NOMO-1 treated with DMSO at 0.1 percent for 48 hours (cell line): Measurements from ENCODE around the gene GAGE12D.
"Not testable (repeated sequence)": the region's sequence is repeated elsewhere in the genome, so short reads cannot be mapped to it uniquely, and the experiment has no call there.

Experiments
- DNase-seq: peaks from one replicate; lab custom pipeline; 2025; ENCODE audit not compliant: unreplicated experiment; lab: John Stamatoyannopoulos, UW

The GAGE12D gene

GRCh38 chrX:49541433-49541832 lies at the start of gene GAGE12D:
Gene GAGE12D (plus strand): TSS chrX:49541733. CDS start chrX:49542888, 1,155 bp downstream.
- not testable (repeated sequence) for DNase-seq

- DNase-seq = not testable (repeated sequence)
Measured at GRCh38 chrX:49531877-49532276, 9.7 kb upstream of the GAGE12D start, which contains the start of gene GAGE12C. Gene GAGE12C (plus strand): TSS chrX:49532177. CDS start chrX:49533332, 1,155 bp downstream.

- DNase-seq = not testable (repeated sequence)
Measured at GRCh38 chrX:49550989-49551388, 9.5 kb downstream of the GAGE12D start, which contains the start of gene GAGE12E. Gene GAGE12E (plus strand): TSS chrX:49551289. CDS start chrX:49552444, 1,155 bp downstream.

GRCh38 chrX:49560542-49560941 lies 19.0 kb downstream of the GAGE12D start, which contains the start of gene GAGE12F:
Gene GAGE12F (plus strand): TSS chrX:49560842. CDS start chrX:49561997, 1,155 bp downstream.
- not testable (repeated sequence) for DNase-seq

GRCh38 chrX:49568728-49569127 lies 27.2 kb downstream of the GAGE12D start:
- not testable (repeated sequence) for DNase-seq

- not testable (repeated sequence) for DNase-seq
Measured at GRCh38 chrX:49569152-49569551, 27.6 kb downstream of the GAGE12D start.

- DNase-seq = not testable (repeated sequence)
Measured at GRCh38 chrX:49570100-49570499, 28.6 kb downstream of the GAGE12D start, which contains the start of gene GAGE12G. Gene GAGE12G (plus strand): TSS chrX:49570400. CDS start chrX:49571555, 1,155 bp downstream.

GRCh38 chrX:49579649-49580048 lies 38.1 kb downstream of the GAGE12D start, which contains the start of gene GAGE12H:
Gene GAGE12H (plus strand): TSS chrX:49579949. CDS start chrX:49581104, 1,155 bp downstream.
- DNase-seq = not testable (repeated sequence)

- not testable (repeated sequence) for DNase-seq
Measured at GRCh38 chrX:49589196-49589595, 47.7 kb downstream of the GAGE12D start, which contains the start of gene GAGE2A. Gene GAGE2A (plus strand): TSS chrX:49589496. CDS start chrX:49590651, 1,155 bp downstream.

- not testable (repeated sequence) for DNase-seq
Measured at GRCh38 chrX:49589769-49590478, 48.4 kb downstream of the GAGE12D start.

- not testable (repeated sequence) for DNase-seq
Measured at GRCh38 chrX:49590488-49590887, 49.0 kb downstream of the GAGE12D start.
